GM23338 (cell line): Measurements from ENCODE around the gene XPC. TPM values are rescaled to one million over a fixed set of nuclear protein-coding genes. Genes with fewer than 3 reads are reported as not detected.

Experiments
- CTCF ChIP-seq, 2 experiments: fragments of 200-600 bp in 1 of 2; sonication (generic) in 1 of 2; conservative IDR thresholded peaks; 2 replicates each; pipeline versions ENCODE4 v1.5.1 to v1.6.1; 2016 to 2017; ENCODE audit warnings: antibody characterized with exemption in 2 of 2, low read depth in 2 of 2, mild to moderate bottlenecking in 2 of 2, moderate library complexity in 1 of 2
- EZH2 ChIP-seq: fragments of 200-600 bp; sonication (generic); IDR thresholded peaks from one replicate; pipeline ENCODE4 v1.8.0; 2017; ENCODE audit warnings: antibody characterized with exemption, mild to moderate bottlenecking, low read depth; ENCODE audit not compliant: unreplicated experiment
- REST ChIP-seq: IDR thresholded peaks from one replicate; pipeline ENCODE4 v1.6.1; 2018; ENCODE audit warnings: antibody characterized with exemption; ENCODE audit not compliant: unreplicated experiment
- ZNF331 ChIP-seq: fragments of 250-450 bp; sonication (Bioruptor Pico); IDR thresholded peaks from 2 replicates; pipeline ENCODE4 v1.5.0; 2020; ENCODE audit warnings: low read depth, mild to moderate bottlenecking, moderate library complexity
- ZNF462 ChIP-seq: fragments of 250-450 bp; sonication (Bioruptor Pico); IDR thresholded peaks from 2 replicates; pipeline ENCODE4 v1.5.0; 2020; ENCODE audit warnings: mild to moderate bottlenecking, moderate library complexity
- polyA plus RNA-seq: library from polyadenylated mRNA; unstranded; fragments of >200 nt; fragmentation: Nextera tagmentation; extraction: Ambion mirVana; gene quantifications from 2 replicates; pipeline ENCODE4 v1.2.1, GENCODE V29; 2016
- total RNA-seq: library from RNA; depleted of rRNA; stranded (reverse); fragments of >200 nt; shearing (Covaris generic); gene quantifications from 2 replicates; pipeline ENCODE4 v1.2.3, GENCODE V29; 2014

XPC gene
- total and polyA plus RNA-seq, 2 experiments from 2014 or later, result 34.9 to 41.5 TPM

GRCh38 chr3:14208168-14208567, 29.8 kb upstream of the XPC start (continued):
- TF ChIP-seq ZNF462 (CRISPR knock-in tag), result no peak
- no peak for TF ChIP-seq REST
- no peak for TF ChIP-seq ZNF331 (CRISPR knock-in tag)
- no peak for TF ChIP-seq EZH2
- no peak for TF ChIP-seq CTCF (conservative IDR thresholded peaks at IDR 0.05; ENCODE audit: low read depth in 2 of 2)
